Mammary epithelial cell (primary cell): ENCODE measurements around the gene SRA1.

Experiments used
- CTCF ChIP-seq, 2 donors: IDR thresholded peaks in 1 of 2; conservative IDR thresholded peaks in 1 of 2; 2 replicates each; pipeline ENCODE4 v1.5.1; 2011 to 2012; ENCODE audit warnings: inconsistent platforms in 2 of 2, low read length in 2 of 2, mild to moderate bottlenecking in 2 of 2, control low read depth in 1 of 2, low read depth in 1 of 2; ENCODE audit not compliant: insufficient read depth in 1 of 2; ENCODE audit errors: extremely low read depth in 1 of 2
- EZH2 ChIP-seq: IDR thresholded peaks from 2 replicates; pipeline ENCODE4 v1.6.1; 2012; ENCODE audit warnings: low read length, inconsistent platforms, borderline replicate concordance

GRCh38 chr5:140565780-140566095 is 8.5 kb upstream of the SRA1 start:
- TF ChIP-seq CTCF (conservative IDR thresholded peaks at IDR 0.05 in 1 of 2, IDR thresholded peaks at IDR 0.05 in 1 of 2; ENCODE audit: extremely low read depth in 1 of 2, insufficient read depth in 1 of 2, low read depth in 1 of 2, low read length in 2 of 2) (no peak), EZH2 (no peak)
